NCI-H748 treated with DMSO at 0.1 percent for 48 hours (cell line): ENCODE data around the gene RNF187.
A peak's percentile ranks its signal among the peaks of the same experiment; 100 is the strongest.
"Not testable (repeated sequence)": the region's sequence is repeated elsewhere in the genome, so short reads cannot be mapped to it uniquely, and the experiment has no call there.

Experiments
- DNase-seq: peaks from one replicate; lab custom pipeline; 2025; lab: John Stamatoyannopoulos, UW

RNF187 gene

DNA sequence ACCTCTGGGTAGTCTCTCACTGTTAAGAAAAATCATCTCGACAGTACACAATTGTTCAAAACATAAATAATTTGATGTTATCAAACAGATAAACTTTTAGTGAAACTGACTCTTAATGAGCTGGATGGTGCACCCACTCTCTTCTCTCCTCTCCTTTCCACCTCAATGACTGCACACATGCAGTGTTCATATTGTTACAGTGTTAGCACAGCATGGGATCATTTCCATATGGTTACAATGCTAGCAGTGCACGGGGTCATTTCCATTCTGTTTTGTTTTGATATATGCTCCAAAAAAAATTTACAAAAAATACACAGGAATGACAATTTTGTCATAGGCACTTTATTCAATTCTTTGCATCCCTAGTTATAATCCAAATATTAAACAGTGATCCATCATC lies 26.4 kb upstream of the RNF187 start:
- DNase-seq = no peak

- DNase-seq = no peak
Observed at GRCh38 chr1:228462560-228462959, 24.6 kb upstream of the RNF187 start.

- no peak for DNase-seq
Observed at GRCh38 chr1:228463009-228463558, 24.1 kb upstream of the RNF187 start.

GRCh38 chr1:228463559-228464455 lies 23.4 kb upstream of the RNF187 start:
- no peak for DNase-seq

DNA sequence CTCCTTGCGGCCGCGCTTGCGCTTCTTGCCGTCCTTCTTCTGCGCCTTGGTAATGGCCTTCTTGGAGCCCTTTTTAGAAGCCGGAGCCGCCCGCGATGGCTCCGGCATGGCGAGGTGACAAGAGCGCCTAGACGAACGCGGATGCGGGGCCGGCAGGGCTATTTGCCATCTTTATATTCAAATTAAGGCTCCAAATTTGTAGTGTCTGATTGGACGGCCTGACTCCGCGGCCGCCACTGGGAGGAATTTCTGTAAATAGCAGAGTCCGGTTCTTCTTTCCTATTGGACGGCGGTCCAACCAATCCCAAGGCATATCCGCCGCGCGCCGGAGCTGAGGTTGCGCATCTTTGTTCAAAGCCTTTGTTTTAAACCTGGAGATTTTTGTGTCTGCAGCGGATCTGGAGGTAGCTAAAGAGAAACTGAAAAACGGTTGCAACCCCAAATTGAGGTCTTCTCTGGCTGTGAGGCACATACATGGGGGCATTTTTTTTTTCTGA lies 22.6 kb upstream of the RNF187 start:
- no peak for DNase-seq

GRCh38 chr1:228465141-228465540 lies 22.0 kb upstream of the RNF187 start:
- no peak for DNase-seq

DNA sequence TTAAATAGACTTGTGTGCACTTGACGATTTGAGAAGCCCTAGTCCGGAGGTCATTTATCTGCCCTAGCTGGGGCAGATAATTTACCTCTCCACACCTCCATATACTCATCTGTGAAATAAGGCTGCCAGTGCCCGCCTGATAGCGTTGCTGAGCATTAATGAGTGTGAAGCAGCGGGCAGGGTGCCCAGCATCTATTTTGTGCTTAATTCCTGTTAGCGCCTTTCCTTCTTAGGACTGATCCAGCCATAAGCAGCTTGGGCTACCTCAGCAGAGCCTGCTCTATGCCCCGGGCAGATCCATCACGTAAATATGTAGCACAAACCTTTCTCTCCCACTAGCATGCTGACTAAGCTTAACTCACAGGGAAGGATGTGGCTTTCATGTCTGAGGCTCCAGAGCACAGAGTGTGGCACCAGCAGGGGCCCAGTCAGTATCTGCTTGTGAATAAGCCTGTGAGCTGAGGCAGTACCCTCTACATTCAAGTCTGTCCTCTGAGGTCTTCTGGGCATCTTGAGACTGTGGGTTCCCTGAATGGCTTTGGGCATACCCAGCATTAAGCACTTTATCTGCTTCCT lies 21.5 kb upstream of the RNF187 start:
- DNase-seq = no peak

GRCh38 chr1:228468188-228468587 lies 19.0 kb upstream of the RNF187 start:
- not testable (repeated sequence) for DNase-seq

DNA sequence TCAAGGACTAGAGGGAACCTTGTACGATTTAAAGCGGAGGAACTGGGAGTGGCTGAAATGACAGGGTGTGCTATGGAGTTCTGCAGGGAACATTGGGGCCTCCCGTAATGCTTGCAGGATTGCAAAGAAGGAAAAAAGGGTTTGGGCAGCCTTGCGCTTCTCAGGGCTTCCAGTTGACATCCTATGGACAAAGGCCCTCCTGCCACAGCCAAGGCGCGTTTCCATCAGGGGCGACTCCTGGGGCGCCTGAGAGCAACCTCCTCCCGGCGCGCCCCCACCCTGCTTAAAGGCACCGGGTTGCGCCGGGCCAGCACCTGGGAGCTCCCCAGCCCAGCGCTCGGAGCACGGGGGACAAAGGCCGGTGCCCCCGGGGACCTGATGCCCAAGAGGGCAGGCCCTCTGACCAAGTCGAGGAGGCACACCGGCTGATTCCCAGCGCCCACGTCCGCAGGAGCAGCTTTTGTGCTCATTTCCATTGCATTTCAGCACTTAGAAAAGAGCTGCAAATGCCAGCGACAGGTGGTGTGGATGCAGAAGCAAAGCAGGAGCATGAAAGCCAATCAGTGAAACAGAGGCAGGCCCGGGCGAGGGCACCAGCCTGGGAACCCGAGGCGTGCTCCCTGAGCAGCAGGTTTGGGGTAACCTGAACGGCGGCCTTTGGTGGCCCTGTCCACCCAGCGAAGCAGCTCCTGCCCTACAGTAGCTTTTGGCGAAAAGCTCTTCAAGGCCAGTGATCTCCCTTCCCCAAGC lies 17.6 kb upstream of the RNF187 start:
- no peak for DNase-seq

GRCh38 chr1:228471154-228471761 lies 15.9 kb upstream of the RNF187 start:
- no peak for DNase-seq

DNA sequence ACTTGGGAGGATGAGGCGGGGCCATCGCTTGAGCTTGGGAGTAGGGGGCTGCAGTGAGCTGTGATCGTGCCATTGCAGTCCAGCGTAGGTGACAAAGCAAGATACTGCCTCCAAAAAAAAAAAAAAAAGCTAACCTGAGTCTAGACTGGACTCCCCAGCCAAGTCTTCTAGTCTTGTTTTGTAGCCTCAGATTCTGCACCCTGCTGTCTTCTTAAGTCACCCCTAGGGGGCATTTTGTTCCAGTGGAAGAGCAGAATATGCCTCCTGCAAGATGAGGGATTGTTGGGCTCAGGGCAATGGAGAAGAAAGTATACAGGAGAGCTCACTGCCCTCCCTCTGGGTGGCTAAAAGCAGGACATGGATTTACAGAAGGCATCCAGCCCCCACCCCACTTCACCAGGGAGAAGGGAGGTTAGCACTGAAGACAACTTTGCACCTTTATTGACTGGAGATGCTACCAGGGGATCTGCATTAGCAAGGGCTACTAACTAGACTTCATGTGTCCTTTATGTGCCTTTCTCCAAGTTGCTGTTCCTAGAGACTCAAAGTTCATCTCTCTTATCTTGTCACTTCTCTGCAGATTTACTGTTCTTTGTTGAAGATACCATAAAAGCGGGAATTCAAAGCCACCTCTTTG lies 15.3 kb upstream of the RNF187 start:
- peak; percentile 3 for DNase-seq

- no peak for DNase-seq
Observed at GRCh38 chr1:228472655-228473054, 14.5 kb upstream of the RNF187 start.

DNA sequence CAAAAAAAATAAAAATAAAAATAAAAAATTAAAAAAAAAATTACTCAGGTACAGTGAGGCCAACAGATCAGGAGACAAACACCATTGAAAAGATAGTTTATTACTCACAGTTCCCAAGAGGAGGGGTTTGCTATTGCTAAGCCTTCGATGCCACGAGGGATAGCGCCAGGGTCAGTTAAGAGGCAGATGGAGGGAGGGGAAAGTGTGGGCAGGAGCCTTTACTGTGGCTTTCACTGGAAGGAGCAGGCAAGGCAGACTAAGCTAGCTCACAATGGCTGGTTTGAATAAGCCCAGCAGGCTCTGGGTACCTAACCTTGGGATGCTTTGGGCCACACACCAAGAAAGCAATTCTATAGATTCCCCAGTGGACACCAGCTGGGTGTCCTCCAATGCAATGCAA lies 12.7 kb upstream of the RNF187 start:
- no peak for DNase-seq

- DNase-seq = no peak
Observed at GRCh38 chr1:228475812-228476211, 11.4 kb upstream of the RNF187 start.

GRCh38 chr1:228477263-228477662 lies 9.9 kb upstream of the RNF187 start:
- DNase-seq = no peak

DNA sequence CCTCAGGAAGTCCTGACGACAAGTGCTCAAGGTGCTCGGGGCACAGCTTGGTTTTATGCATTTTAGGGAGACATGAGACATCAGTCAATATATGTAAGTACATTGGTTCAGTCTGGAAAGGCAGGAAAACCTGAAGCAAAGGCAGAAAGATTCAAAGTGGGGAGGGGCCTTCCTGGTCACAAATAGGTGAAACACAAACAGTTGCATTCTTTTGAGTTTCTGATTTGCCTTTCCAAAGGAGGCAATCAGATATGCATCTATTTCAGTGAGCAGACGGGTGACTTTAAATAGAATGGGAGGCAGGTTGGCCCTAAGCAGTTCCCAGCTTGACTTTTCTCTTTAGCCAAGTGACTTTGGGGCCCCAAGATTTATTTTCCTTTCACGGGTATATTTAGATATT lies 8.9 kb upstream of the RNF187 start:
- no peak for DNase-seq

DNA sequence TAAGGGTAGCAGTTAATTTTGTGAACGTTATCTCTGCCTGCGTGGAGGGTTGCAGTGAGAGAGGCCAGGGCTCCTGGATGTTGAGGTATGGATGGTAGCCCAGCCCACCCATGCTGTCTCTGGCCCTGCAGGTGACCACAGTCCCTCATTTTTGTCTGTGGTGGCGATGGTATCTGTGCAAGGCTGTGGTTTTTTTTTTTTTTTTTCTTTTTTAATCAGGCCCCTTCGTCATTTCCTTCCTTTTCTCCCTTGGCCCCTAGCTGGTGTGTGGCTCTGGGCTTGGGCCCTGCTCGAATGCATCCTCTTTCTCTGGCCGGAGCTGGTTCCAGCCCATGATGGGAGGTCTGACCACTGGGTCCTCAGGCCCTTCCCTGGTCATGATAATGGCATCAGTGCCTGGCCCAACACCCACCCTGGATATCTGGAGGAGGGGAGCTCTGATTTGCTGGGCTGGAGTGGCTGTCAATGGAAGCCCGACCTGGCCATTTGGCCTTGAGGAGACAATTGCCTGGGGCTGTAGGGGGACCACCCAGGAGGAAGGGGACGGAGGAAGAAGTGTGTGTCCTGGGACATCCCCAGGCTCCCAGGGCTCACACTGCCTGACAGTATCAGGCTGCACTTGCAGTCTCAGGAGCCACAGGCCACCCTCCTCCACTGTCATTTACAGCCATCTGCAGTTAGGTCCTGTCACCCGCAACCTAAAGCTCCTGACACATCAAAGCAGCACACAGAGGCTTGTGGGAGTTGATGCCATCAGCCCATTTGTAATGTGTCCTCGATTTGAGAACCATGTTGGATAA lies 8.1 kb upstream of the RNF187 start:
- no peak for DNase-seq

DNA sequence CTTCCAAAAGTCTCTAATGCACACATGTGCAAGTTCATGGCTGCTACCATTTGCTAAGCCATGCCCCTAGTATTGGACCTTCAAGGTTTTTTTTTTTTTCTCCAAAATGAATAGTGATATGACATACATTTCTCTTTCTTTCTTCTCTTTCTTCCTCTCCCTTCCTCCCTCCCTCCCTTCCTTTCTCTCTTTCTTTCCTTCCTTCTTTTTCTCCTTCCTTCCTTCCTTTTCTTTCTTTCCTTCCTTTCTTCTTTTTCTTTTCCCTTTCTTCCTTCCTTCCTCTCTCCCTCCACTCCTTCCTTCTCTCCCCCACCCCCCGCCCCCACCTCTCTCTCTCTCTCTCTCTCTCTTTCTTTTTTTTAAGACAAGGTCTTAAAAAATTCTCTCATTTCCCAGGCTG lies 3.4 kb upstream of the RNF187 start:
- DNase-seq = no peak

DNA sequence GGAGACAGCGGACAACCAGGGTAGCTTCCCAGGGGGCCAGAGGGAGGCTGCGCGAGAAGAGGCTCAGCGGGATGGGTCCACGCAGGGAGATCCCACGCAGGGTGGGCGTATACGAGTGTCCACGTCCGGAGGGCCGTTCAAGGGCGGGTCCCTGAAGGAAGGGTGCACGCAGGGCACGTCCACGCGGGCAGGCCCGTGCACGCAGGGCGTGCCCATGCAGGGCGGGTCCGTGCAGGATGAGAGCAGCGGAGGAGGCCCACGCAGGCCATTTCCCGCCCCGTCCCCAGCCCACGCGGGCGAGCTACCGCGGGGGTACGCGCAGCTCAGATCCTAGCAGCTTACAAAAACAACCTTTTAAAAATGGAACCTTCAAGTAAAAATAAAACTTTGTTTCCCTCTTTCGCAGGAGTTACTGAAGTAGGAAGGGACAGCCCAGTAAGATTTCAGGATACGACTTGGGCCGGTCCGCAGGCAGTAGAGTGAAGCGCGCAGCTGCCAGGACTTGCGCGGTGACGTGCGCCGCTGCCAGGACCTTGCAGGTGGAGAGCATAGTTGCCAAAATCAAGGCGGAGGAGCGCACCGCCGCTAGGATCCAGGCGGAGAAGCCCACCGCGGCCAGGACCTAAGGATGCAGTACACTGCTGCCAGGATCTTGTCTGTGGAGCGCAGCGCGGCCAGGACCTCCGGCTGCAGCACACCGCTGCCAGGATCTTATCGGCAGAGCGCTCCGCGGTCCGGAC lies 416 bp upstream of the RNF187 start:
- peak; percentile 71 for DNase-seq
